Mucosa of descending colon (tissue), 3 donors: Measurements from ENCODE around the gene B3GALNT1. TPM values are rescaled to one million over a fixed set of nuclear protein-coding genes. Genes with fewer than 3 reads are reported as not detected.

Source experiments
- ATAC-seq: fragments of 200-7000 bp; cut with Tn5 transposase; one replicate; pipeline ENCODE4 v1.9.1; 2020; ENCODE audit warnings: mild to moderate bottlenecking, moderate library complexity
- DNase-seq, 3 donors: peaks; one replicate each; pipeline ENCODE4 v3.0.0-alpha.2; 2020
- H3K36me3 ChIP-seq: fragments of 200-600 bp; one replicate; pipeline ENCODE4 v1.8.0; 2021; ENCODE audit warnings: low read depth, mild to moderate bottlenecking
- H3K4me1 ChIP-seq: fragments of 200-600 bp; one replicate; pipeline ENCODE4 v1.8.0; 2021; ENCODE audit warnings: low read depth, mild to moderate bottlenecking
- H3K4me3 ChIP-seq: fragments of 200-600 bp; one replicate; pipeline ENCODE4 v1.8.0; 2021; ENCODE audit warnings: mild to moderate bottlenecking
- H3K9me3 ChIP-seq: fragments of 200-600 bp; one replicate; pipeline ENCODE4 v1.8.0; 2021; ENCODE audit warnings: mild to moderate bottlenecking
- CTCF ChIP-seq: fragments of 200-600 bp; IDR thresholded peaks from one replicate; pipeline ENCODE4 v1.8.0; 2022; ENCODE audit warnings: antibody characterized with exemption, mild to moderate bottlenecking
- intact Hi-C, 2 donors: fragments of 100-400 bp; cut with DNase I in 1 of 2; cut with micrococcal nuclease in 1 of 2; formaldehyde crosslinking; loops; one replicate each; pipeline versions ENCODE4 v1.11.0 to v1.11.1; 2022; cut with DNase I, micrococcal nuclease
- total RNA-seq, 3 donors: library from RNA; stranded (reverse); fragmentation: NEBNext Ultra II Directional in 2 of 3; extraction: Animal tissue kit (Norgen Biotek cat#: 25700) in 2 of 3; gene quantifications; one replicate each; pipeline versions ENCODE4 v1.2.1 to v1.2.4, GENCODE V29; 2021 to 2023
- donor health status: DM: no; HTN: no; CAD: no; lungs with moderate emphysema.
- donor health status: DM: no; HTN: no; CAD: no.
- donor health status: DM: no; HTN: yes; CAD: no.

Gene B3GALNT1
- total RNA-seq, 3 donors from 2014 or later: 0.29 to 5.1 (median 1.9) TPM

GRCh38 chr3:161069511-161070251, 35.5 kb downstream of the B3GALNT1 start:
- no peak for TF ChIP-seq CTCF

GRCh38 chr3:161067335-161067734, 37.8 kb downstream of the B3GALNT1 start:
- ATAC-seq: no peak
- intact Hi-C loops: no loop called here
- no peak for TF ChIP-seq CTCF
- Histone ChIP-seq H3K4me1 (no peaks in the 10 kb centered on the region), H3K36me3 (no peaks in the 10 kb centered on the region), H3K4me3 (no peak overlapping the region), H3K9me3 (no peaks in the 10 kb centered on the region)
- no peak for DNase-seq

More at GRCh38 chr3:161069511-161070251, 35.5 kb downstream of the B3GALNT1 start:
- intact Hi-C loops: no loop called here
- Histone ChIP-seq H3K4me1 (no peaks in the 10 kb centered on the region), H3K36me3 (no peaks in the 10 kb centered on the region), H3K9me3 (no peaks in the 10 kb centered on the region), H3K4me3 (no peak overlapping the region)
- DNase-seq: no peak
- ATAC-seq: peak; percentile 49

GRCh38 chr3:161066930-161067329, 38.2 kb downstream of the B3GALNT1 start:
- intact Hi-C loops: no loop called here
- DNase-seq: no peak
- Histone ChIP-seq H3K4me1 (no peaks in the 10 kb centered on the region), H3K4me3 (no peak overlapping the region), H3K9me3 (no peaks in the 10 kb centered on the region), H3K36me3 (no peaks in the 10 kb centered on the region)
- no peak for TF ChIP-seq CTCF
- ATAC-seq: no peak

- intact Hi-C loops: no loop called here
- no peak for TF ChIP-seq CTCF
- DNase-seq: no peak
- no peaks in the 10 kb centered on the region for H3K4me1 ChIP-seq
- H3K9me3 ChIP-seq: no peaks in the 10 kb centered on the region
- ATAC-seq: no peak
- no peaks in the 10 kb centered on the region for H3K36me3 ChIP-seq
- H3K4me3 ChIP-seq: no peak overlapping the region
Observed at GRCh38 chr3:161064413-161064812, 40.7 kb downstream of the B3GALNT1 start.

- intact Hi-C loops: no loop called here
- no peaks in the 10 kb centered on the region for H3K4me1 ChIP-seq
- no peak overlapping the region for H3K4me3 ChIP-seq
- ATAC-seq: no peak
- no peaks in the 10 kb centered on the region for H3K36me3 ChIP-seq
- no peaks in the 10 kb centered on the region for H3K9me3 ChIP-seq
- no peak for TF ChIP-seq CTCF
- no peak for DNase-seq
Observed at GRCh38 chr3:161054860-161055604, 50.1 kb downstream of the B3GALNT1 start.
